ENCODE data around the gene VAV3. TPM values are rescaled to one million over a fixed set of nuclear protein-coding genes. Genes with fewer than 3 reads are reported as not detected.

Gene VAV3
- total and polyA plus RNA-seq, 9 of the 15 experiments (the other 6 are each of a cell fraction or from before 2014, with no cell fraction given), result not detected

- TF ChIP-seq ZNF436 (CRISPR knock-in tag; IDR thresholded peaks at IDR 0.05) (no peak), ZNF174 (CRISPR knock-in tag; IDR thresholded peaks at IDR 0.05) (no peak), ZNF282 (CRISPR knock-in tag; IDR thresholded peaks at IDR 0.05) (no peak), BRD4 (IDR thresholded peaks at IDR 0.05) (no peak), ZNF780A (CRISPR knock-in tag; IDR thresholded peaks at IDR 0.05) (no peak), POLR2A (conservative IDR thresholded peaks at IDR 0.05) (no peak)
- TF ChIP-seq, protein P1, sequence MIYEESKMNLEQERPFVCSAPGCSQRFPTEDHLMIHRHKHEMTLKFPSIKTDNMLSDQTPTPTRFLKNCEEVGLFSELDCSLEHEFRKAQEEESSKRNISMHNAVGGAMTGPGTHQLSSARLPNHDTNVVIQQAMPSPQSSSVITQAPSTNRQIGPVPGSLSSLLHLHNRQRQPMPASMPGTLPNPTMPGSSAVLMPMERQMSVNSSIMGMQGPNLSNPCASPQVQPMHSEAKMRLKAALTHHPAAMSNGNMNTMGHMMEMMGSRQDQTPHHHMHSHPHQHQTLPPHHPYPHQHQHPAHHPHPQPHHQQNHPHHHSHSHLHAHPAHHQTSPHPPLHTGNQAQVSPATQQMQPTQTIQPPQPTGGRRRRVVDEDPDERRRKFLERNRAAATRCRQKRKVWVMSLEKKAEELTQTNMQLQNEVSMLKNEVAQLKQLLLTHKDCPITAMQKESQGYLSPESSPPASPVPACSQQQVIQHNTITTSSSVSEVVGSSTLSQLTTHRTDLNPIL (CRISPR knock-in tag; IDR thresholded peaks at IDR 0.05), result no peak
These were observed 157.1 kb downstream of the VAV3 start (continued) for GRCh38 chr1:107807855-107808254.

GRCh38 chr1:107807405-107807804 lies 157.6 kb downstream of the VAV3 start:
- TF ChIP-seq PHF21A (IDR thresholded peaks at IDR 0.05; ENCODE audit: borderline replicate concordance, low read depth) (no peak), ZNF143 (CRISPR knock-in tag; IDR thresholded peaks at IDR 0.05) (no peak), NR2F6 (CRISPR knock-in tag; IDR thresholded peaks at IDR 0.05) (no peak), ZNF140 (CRISPR knock-in tag; IDR thresholded peaks at IDR 0.05) (no peak), TAF7 (tag; IDR thresholded peaks at IDR 0.05) (no peak)
- H3K79me2 ChIP-seq (ENCODE audit: control insufficient read depth, insufficient read depth, low read length), result no peaks in the 10 kb centered on the region

More at GRCh38 chr1:107807405-107807804, 157.6 kb downstream of the VAV3 start:
- no peak overlapping the region for H3K9ac ChIP-seq (ENCODE audit: insufficient read depth in 1 of 2, low read depth in 2 of 2, low read length in 2 of 2)
- H3K9me3 ChIP-seq (replicated peaks; ENCODE audit: control insufficient read depth, insufficient read depth, low read depth, low read length), result no peaks in the 10 kb centered on the region
- no peak overlapping the region for H3K27ac ChIP-seq (ENCODE audit: extremely low read depth, low read depth, low read length)
- no peak overlapping the region for H3K4me2 ChIP-seq (ENCODE audit: insufficient read depth, low read length)
- H3K4me1 ChIP-seq (replicated peaks in 1 of 2; ENCODE audit: control insufficient read depth in 2 of 2, insufficient read depth in 2 of 2, low read length in 2 of 2), result no peaks in the 10 kb centered on the region
- H3K9me1 ChIP-seq (ENCODE audit: control insufficient read depth, insufficient read depth, low read length), result no peaks in the 10 kb centered on the region
- no peak for FAIRE-seq
- BruUV-seq (replicated peaks), result no TSS peak
- H3K27me3 ChIP-seq (ENCODE audit: control insufficient read depth in 2 of 2, insufficient read depth in 2 of 2, low read length in 2 of 2), result no peaks in the 10 kb centered on the region
- H2AFZ ChIP-seq (ENCODE audit: low read depth, low read length), result no peak overlapping the region
- ChIA-PET POLR2A (no interaction called here), CTCF (ENCODE audit: low intra/inter-chr PET ratio) (no interaction called here)
- in situ Hi-C loops (cut with MboI), result no loop called here
- no peak for DNase-seq (ENCODE audit: extremely low read depth in 1 of 4, low spot score in 3 of 4)
- no peaks in the 10 kb centered on the region for H4K20me1 ChIP-seq (replicated peaks; ENCODE audit: control insufficient read depth, insufficient read depth, low read length)
- no peak overlapping the region for H3K4me3 ChIP-seq
- 0% methylated on average over 1 of the region's 1 CpG for WGBS (ENCODE audit: insufficient coverage, low coverage, missing lambda C conversion rate)
- ATAC-seq, result no peak
- H3K36me3 ChIP-seq (ENCODE audit: control insufficient read depth, insufficient read depth, low read length), result no peaks in the 10 kb centered on the region
- intact Hi-C loops (cut with micrococcal nuclease), result no loop called here
